SK-N-SH treated with all-trans-retinoic acid at 6 μM for 48 hours (cell line): ENCODE results near the gene C1orf141.

Source experiments
- ATAC-seq: fragments of 200-7000 bp; cut with Tn5 transposase; 3 replicates; pipeline ENCODE4 v1.9.1; 2020; ENCODE audit warnings: mild to moderate bottlenecking, moderate library complexity
- ARNTL ChIP-seq: fragments of 450-650 bp; formaldehyde crosslinking; IDR thresholded peaks from 2 replicates; pipeline ENCODE4 v1.5.0; 2020; ENCODE audit warnings: low read depth, mild to moderate bottlenecking, moderate library complexity, borderline replicate concordance
- BACH2 ChIP-seq: fragments of 250-450 bp; sonication (Bioruptor Pico); IDR thresholded peaks from 2 replicates; pipeline ENCODE4 v1.9.0; 2021; ENCODE audit warnings: mild to moderate bottlenecking, borderline replicate concordance
- CREB5 ChIP-seq: fragments of 250-450 bp; sonication (Bioruptor Pico); IDR thresholded peaks from 2 replicates; pipeline ENCODE4 v1.5.1; 2020; ENCODE audit warnings: low read depth, mild to moderate bottlenecking, moderate library complexity
- CSRNP3 ChIP-seq: fragments of 250-450 bp; sonication (Bioruptor Pico); IDR thresholded peaks from 2 replicates; pipeline ENCODE4 v1.5.1; 2021; ENCODE audit warnings: mild to moderate bottlenecking, moderate library complexity
- OSR1 ChIP-seq: fragments of 250-450 bp; sonication (Bioruptor Pico); IDR thresholded peaks from 2 replicates; pipeline ENCODE4 v1.8.0; 2022; ENCODE audit warnings: moderate library complexity, mild to moderate bottlenecking, inconsistent platforms
- PATZ1 ChIP-seq: fragments of 250-450 bp; sonication (Bioruptor Pico); IDR thresholded peaks from 2 replicates; pipeline ENCODE4 v1.8.0; 2020; ENCODE audit warnings: mild to moderate bottlenecking, moderate library complexity, borderline replicate concordance
- POU6F1 ChIP-seq: fragments of 250-450 bp; sonication (Bioruptor Pico); IDR thresholded peaks from 2 replicates; pipeline ENCODE4 v1.8.0; 2021; ENCODE audit warnings: low read depth, mild to moderate bottlenecking, moderate library complexity, borderline replicate concordance
- SNAI2 ChIP-seq: fragments of 250-450 bp; sonication (Bioruptor Pico); IDR thresholded peaks from 2 replicates; pipeline ENCODE4 v1.5.0; 2020; ENCODE audit warnings: mild to moderate bottlenecking, moderate library complexity
- TCF4 ChIP-seq: fragments of 250-450 bp; sonication (Bioruptor Pico); IDR thresholded peaks from 2 replicates; pipeline ENCODE4 v1.8.0; 2021; ENCODE audit warnings: mild to moderate bottlenecking, moderate library complexity, borderline replicate concordance
- TOX ChIP-seq: fragments of 250-450 bp; sonication (Bioruptor Pico); IDR thresholded peaks from 2 replicates; pipeline ENCODE4 v1.8.0; 2021; ENCODE audit warnings: mild to moderate bottlenecking, moderate library complexity, borderline replicate concordance
- TSHZ2 ChIP-seq: fragments of 250-450 bp; sonication (Bioruptor Pico); IDR thresholded peaks from 2 replicates; pipeline ENCODE4 v1.5.0; 2020; ENCODE audit warnings: mild to moderate bottlenecking, moderate library complexity
- ZC3H10 ChIP-seq: fragments of 250-450 bp; sonication (Bioruptor Pico); IDR thresholded peaks from 2 replicates; pipeline ENCODE4 v1.5.1; 2021; ENCODE audit warnings: mild to moderate bottlenecking, moderate library complexity
- ZFP30 ChIP-seq: fragments of 450-650 bp; formaldehyde crosslinking; IDR thresholded peaks from 2 replicates; pipeline ENCODE4 v1.5.0; 2022; ENCODE audit warnings: mild to moderate bottlenecking, moderate library complexity
- ZNF70 ChIP-seq: fragments of 450-650 bp; formaldehyde crosslinking; IDR thresholded peaks from 2 replicates; pipeline ENCODE4 v1.5.0; 2020; ENCODE audit warnings: mild to moderate bottlenecking, moderate library complexity
- ZNF8 ChIP-seq: fragments of 450-650 bp; formaldehyde crosslinking; IDR thresholded peaks from 2 replicates; pipeline ENCODE4 v1.5.0; 2020; ENCODE audit warnings: mild to moderate bottlenecking, moderate library complexity

C1orf141 gene

GRCh38 chr1:67051196-67051595, 83.6 kb downstream of the C1orf141 start (continued):
- TF ChIP-seq TSHZ2 (CRISPR knock-in tag) (no peak), OSR1 (no peak), TCF4 (CRISPR knock-in tag) (no peak), ZNF70 (CRISPR knock-in tag) (no peak), PATZ1 (no peak)

GRCh38 chr1:67044631-67045270, 90.0 kb downstream of the C1orf141 start:
- peak; percentile 58; the same call in 1 of the 3 replicates for ATAC-seq
- TF ChIP-seq TSHZ2 (CRISPR knock-in tag) (no peak), TOX (CRISPR knock-in tag) (no peak), ZC3H10 (CRISPR knock-in tag) (no peak), ARNTL (CRISPR knock-in tag) (no peak), SNAI2 (CRISPR knock-in tag) (no peak), BACH2 (no peak), PATZ1 (no peak), CSRNP3 (CRISPR knock-in tag) (no peak), OSR1 (no peak), ZFP30 (CRISPR knock-in tag) (no peak)

GRCh38 chr1:67043366-67043765, 91.4 kb downstream of the C1orf141 start:
- ATAC-seq, result no peak
- TF ChIP-seq ZC3H10 (CRISPR knock-in tag) (no peak), CSRNP3 (CRISPR knock-in tag) (no peak), ZNF8 (no peak), ZFP30 (CRISPR knock-in tag) (no peak), TCF4 (CRISPR knock-in tag) (no peak), BACH2 (no peak), POU6F1 (CRISPR knock-in tag) (no peak), SNAI2 (CRISPR knock-in tag) (no peak), PATZ1 (no peak), CREB5 (CRISPR knock-in tag) (no peak)
